Hematopoietic multipotent progenitor cell treated with erythropoietin and hydrocortisone succinate and interleukin-3 and kit ligand, for 6 days (in vitro differentiated cells): ENCODE measurements around the gene BRAT1.

Source experiments
- DNase-seq: peaks from one replicate; pipeline ENCODE4 v3.0.0-alpha.2; 2015

The BRAT1 gene

DNA sequence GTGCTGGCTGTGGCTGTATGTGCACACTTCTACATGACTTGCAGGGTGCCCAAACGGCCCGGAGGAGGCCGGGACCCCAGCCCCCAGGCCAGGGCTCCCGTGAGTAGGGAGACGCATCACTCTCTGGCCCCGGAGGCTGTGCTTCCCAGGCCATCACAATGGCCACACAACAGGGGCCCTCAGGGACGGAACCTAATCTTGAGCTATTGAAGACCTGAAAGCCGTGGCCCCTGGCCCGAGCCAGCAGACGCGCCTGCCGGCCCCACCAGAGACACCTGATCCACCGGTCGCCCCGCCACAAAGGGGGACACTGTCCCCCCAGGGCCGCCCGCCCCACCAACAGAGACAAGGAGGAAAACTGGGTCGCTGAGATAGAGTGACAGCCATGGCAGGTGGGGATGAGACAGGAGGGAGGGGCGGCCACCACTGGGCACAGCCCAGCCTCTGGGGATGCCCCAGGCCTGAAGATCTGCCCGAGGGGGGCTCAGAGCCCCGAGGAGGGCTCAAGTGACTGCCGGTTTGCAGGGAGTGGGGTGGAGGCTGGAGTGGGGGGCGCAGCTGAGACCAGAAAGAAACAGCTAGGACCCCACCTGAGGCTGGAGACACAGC, 45.9 kb downstream of the BRAT1 start:
- no peak for DNase-seq

DNA sequence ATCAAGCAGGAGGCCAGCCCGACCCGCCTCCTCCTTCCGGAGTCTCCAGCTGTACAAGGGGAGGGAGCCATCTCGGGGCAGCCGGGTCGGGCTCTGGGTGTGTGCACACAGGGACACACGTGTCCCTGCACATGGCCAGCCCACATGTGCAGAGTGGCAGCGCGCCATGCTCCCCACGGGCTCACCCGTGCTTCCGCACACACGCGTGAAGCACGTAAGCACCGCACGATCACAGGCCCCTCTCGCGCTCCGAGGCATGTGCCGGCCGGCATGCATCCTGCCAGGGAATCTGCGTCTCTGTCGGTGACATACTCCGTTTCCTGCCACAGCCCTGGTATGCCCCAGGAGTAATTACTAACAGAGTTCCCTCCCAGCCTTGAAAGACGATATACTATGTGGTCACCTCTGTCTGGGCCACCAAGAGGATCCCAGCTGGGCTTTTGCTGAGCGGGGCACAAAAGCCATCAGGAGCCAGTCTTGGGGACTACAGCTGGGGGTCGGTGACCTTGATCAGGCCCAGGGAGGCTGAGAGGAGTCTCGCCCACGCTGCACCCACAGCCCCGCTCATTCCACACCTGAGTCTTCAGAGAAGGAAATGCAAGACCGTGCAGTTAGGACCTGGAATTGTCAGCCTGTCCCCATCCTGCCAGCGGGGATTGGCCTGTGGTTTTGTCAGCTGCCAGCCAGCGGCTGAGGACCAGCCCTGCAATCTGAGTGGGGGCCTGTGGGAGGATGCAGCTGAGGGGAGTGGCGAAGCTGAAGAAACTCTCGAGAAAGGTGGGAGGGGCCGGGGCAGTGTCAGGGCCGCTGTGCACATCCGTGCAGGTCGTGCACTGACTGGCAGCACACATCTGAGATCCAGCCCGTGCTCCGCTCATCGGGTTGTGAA, 46.8 kb downstream of the BRAT1 start:
- peak; percentile 75 for DNase-seq

DNA sequence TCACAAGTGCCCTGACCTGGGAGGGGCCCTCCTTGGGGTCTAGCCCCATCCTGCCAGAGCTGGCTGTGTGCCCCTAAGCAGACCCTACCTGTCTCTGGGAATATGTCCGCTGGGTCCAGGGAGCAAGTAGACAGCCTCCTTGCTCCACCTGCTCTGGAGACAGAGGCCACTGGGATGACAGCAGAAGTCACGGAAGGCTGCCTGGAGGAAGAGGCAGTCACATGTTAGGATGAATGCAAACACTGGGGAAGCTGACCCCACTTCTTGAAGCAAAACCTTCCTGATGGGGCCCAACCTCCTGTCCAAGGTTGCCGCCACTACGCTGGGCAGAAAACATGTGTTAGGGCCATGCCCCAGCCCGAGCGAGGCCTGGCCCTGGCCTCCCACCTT, 47.4 kb downstream of the BRAT1 start:
- DNase-seq, result no peak

DNA sequence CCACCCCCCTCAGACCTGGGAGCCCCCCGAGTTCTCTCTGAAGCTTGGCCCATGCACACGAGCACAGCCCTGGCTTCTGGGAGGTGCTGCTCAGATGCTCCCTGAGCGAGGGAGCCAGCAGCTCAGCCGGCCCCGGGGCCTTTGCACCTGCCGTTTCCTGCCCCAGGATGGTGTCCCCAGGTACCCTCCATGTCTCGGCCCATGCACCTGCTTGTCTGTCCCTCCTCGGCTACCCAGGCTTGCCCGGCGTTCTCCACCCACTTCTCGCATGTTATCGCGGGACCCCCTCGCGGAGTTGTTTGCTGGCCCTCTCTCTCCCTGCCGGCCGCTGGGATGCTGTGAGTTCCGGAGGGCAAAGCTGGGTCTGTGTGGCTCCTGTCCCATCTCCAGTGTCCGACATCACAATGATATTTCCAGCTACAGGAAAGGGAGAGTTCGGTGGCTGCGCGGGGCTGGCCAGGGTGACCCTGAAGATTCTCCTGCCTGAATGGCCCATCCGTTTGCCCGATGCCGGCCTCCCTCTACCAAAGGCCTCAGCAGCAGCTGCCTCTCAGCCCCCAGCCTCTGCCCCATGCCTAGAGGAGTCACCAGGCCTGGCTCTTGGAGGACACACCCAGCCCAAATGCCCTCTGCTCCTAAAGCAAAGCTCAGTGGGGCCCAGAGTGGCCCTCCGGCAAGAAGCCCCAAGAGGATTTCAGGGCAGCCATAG, 48.0 kb downstream of the BRAT1 start:
- no peak for DNase-seq

DNA sequence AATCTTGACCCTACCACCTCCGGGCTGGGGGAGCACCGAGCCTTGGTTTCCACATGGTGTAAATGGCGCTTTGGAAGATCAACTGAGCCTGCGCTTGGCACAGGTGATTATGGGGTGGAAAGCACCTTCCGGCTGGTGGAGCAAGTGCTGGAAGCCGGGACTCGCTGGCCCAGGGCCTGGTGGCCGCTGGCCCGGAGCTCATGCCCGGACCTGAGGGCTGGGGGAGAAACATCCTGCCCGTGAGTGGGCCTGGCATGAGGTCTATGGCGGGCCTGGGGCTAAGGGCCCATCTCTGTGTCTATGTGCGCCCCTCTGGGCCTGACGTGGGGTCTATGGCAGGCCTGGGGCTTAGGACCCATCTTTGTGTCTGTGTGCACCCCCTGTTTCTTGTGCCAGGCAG, 49.9 kb downstream of the BRAT1 start:
- DNase-seq, result no peak

DNA sequence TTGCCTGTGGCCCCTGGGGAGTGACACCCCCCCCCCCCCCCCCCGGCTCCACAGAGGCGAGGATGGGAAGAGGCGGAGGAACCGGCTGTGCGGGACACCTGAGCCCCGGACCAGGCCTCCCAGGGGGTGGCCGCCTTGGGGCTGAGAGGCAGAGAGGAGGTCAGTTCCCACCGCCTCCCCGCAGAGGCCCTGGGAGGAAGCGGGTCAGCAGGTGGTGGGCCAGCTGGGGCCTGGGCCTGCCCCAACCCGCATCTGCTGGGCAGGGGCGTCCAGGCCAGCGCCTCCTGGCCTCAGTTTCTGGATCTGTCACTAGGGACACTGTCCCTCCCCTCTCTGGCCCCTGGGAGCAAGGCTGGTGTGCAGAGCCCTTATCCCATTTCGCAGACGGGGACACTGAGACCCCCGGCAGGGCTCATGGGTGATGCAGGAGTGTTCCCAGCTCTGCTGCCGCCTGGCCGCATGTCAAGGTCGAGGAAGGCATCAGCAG, 50.4 kb downstream of the BRAT1 start:
- DNase-seq, result no peak

DNA sequence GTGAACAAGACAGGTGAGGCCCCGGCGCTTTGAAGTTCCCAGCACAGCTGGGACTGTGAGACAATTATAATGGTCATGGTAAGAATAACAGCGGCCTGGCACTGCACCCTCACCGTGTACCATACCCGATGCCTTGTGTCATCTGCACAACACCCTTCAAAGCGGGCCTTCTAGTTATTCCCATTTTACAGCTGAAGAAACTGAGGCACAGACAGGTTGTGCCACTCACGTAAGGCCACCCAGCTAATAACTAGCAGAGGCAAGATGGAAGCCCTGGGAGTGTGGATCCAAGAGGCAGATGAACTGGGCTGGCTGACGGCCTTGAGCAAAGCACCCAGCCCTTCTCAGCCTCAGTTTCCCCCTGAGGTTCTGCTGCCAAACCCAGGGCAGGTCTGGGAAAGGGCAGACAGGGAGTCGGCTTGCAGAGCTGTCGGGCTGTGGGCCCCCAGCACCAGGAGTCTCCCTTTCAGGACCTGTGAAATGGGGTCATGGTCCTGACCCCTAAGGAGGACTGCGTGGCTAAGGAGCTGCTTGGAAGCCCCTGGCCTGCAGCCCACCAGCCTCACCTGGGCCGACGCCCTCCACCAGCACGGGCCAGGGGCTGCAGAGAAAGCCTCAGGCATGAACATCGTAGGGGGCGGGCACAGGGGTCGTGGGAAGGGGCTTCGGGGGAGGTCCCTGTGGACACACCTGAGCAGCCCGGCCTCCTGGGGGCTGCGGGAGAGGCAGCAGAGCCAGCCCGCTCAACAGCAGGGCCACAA, 51.0 kb downstream of the BRAT1 start:
- DNase-seq, result no peak

DNA sequence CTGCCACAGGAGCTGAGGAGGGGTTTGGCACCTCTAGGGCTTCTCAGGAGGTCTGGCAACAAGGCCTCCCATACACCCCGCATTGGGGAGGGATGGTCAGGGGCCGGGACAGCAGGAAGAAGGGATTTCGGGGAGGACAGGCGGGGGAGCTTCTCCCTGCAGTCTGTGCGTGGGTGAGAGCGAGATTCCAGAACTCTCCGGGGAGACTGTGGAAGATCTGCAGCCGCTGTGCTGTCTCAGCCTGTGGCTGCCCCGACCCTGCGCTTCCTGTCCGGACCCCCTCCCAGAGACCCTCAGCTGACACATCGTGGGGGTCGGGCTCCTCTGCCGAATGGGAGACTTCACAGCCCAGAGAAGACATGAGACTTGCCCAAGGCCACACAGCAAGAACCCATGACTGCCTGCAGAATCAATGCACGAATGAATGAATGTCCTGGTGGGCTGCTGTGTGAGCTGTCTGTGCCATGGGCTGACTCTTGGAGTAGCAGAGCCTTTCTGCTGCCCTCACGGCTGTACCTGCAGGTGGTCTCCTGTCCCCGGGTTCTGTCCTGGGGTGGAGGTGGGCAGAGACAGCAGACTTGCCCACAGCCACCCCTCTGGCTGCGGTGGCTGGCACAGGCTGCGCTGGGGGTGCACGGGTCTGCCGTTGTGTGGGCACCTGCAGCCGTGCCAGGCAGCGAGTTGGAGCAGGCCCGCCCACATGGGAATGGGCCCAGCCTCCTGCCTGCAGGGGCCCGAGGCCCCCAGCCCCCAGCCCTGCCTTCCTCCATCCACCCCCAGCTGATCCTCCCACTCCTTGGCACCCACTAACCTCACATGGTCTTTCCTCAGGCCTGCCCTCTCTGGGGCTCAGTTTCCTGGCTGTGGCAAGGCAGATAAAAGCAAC, 52.0 kb downstream of the BRAT1 start:
- DNase-seq, result no peak

DNA sequence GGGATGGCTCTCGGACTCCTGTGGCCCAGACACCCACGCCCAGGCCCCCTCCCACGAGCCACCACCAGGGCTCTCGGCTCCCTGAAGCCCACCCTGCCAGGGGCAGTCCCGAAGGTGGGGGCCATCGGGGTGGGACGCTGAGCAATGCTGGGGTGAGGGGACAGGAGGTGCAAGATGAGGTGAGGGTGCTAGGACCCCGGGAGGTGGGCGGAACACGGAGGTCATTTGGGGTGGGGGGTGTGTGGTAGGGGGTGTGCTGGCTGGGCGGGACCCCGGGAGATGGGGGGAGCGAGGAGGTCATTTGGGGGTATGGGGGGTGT, 52.7 kb downstream of the BRAT1 start:
- DNase-seq, result no peak

DNA sequence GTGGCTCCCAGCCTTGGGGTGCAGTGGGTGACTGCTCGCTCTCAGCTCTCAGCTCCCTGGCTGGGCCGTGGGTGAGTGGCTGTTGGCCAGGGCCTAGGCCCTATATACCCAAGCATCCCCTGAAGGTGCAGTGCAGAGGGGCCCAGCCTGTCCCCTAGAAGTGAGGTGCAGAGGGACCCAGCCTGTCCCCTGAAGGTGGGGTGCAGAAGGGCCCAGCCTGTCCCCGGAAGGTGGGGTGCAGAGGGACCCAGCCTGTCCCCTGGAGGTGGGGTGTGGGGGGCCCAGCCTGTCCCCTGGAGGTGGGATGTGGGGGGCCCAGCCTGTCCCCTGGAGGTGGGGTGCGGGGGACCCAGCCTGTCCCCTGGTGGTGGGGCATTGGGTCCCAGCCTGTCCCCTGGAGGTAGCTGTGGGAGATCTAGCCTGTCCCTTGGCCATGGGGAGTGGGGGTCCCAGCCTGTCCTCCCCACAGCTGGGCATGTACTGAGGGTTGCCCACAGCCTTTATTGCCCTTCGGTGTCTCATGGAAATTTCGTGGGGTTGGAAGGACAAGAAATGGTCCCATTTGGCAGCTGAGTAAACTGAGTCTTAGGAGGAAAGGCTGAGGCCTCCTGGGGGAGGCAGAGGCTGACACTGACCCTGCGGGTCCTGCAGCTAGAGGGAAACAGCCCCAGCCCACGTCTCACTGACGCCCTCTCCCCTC, 53.2 kb downstream of the BRAT1 start:
- no peak for DNase-seq

DNA sequence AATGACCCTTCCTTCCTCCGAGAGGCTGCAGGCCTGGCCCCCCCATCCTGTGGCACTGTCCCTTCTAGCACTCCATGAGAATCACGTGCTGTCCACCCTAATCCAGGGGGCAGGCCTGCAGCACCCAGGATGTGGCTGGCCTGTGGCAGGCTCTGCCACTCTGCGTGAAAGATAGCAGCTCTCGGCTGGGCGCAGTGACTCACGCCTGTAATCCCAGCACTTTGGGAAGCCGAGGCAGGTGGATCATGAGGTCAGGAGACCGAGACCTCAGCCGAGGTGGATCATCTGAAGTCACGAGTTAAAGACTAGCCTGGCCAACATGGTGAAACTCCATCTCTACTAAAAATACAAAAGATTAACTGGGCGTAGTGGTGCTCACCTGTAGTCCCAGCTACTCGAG, 54.6 kb downstream of the BRAT1 start:
- no peak for DNase-seq

DNA sequence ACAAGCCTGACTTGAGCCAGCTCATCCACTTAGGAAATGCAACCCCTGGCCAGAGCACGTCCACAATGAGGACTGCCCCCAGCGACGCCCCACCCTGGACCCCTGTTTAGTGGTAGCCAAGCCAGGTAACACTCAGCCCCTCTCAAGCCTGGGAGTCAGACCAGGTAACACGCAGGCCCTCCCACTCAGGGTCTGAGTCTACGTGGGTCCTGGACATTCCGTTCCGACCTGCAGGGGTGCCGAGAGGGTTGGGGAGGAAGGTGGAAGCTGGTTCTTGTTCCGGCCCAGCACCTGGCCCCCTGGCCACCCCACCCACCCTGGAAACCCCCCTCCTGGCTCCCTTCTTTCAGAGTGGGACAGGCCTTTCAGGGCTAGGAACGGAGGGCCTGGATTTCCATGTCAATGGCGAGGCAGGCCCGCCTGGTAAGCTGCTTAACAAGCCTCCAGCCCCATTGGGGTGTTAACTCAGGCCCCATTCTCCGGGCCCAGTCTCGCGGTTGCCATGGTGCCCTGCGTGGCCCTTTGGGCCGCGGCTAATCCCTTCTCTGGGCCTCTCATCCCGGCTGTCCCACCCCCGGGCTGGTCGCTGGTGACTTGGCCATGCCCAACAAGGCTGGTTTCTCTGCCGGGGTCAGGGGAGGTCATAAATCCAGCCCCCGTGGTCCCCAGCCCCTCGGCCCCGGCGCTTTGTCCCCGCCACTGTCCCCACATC, 55.4 kb downstream of the BRAT1 start:
- no peak for DNase-seq

DNA sequence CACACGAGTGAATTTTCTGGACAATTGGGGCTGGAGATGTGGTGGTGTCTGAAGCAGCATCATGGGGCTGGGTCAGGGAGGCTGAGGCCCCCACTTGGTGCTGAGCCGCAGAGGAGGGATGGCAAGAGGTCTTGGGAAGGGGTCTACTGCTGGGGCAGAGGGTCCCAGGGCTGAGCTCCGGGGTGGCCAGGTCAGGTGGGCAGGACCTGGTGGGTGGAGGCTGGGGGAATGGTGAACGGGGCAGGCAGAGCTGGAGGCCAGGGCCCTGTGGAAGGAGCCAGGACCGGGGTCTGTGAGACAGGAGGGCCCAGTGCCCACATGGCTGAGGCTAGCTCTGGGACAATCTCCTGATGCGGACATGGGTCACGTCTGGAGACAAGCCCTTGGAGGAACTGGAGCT, 56.1 kb downstream of the BRAT1 start:
- no peak for DNase-seq

DNA sequence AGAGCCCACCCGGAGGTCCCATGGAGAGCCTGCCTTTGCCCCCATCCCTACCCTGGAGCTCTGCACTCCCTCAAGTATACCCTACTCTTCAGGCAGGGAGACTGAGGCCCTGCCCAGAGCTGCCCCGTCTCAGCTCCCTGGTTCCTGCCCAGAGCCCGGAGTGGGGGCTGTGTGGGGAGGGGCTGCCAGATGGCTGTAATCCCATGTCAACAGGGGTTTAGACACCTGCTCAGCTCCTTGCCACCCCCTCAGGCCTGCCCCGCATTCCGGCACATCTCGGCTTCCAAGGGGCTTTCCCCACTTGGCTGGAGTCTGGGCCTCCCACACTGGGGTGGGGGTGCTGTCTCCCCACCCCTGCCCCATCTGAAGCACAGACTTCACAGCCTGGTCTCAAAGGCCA, 56.6 kb downstream of the BRAT1 start:
- DNase-seq, result no peak

DNA sequence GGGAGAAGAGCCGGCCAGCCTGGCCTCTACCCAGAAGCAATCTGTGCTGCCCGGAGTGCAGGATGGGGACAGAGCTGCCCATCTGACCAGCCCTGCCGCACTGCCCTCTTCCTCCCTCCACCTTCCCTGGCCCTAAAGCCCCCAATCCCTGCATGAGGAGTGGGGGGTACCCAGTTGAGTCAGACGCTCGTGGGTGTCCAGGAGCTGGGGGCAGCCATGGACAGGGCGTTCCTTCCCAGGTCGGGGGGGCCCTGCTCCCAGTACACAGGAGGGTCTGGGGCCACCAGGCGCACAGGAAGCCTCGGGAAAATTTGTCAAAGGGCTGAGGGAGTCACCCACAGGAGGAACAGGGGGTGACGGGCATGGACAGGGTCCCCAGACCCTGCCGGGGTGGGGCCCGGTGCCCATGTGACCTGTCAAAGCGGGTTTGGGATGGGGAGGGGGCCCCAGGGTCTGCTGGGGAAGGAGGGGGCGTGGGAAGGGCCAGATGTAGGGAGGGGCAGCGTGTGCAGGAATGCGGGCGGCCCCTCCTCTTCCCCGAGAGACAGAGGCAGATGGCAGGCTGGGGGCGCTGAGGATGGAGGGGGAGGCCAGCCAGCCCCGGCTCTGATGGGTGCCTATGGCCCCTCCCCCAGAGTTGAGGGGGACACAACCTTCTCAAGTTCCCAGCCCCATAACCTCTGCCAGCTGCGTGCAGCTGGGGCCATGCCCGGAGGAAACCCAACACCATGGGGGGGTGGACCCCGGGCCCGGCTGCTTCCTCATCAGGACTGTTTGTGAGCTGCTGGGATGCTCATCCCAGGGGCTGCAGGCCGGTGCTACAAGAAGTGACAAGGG, 57.6 kb downstream of the BRAT1 start:
- DNase-seq, result no peak

DNA sequence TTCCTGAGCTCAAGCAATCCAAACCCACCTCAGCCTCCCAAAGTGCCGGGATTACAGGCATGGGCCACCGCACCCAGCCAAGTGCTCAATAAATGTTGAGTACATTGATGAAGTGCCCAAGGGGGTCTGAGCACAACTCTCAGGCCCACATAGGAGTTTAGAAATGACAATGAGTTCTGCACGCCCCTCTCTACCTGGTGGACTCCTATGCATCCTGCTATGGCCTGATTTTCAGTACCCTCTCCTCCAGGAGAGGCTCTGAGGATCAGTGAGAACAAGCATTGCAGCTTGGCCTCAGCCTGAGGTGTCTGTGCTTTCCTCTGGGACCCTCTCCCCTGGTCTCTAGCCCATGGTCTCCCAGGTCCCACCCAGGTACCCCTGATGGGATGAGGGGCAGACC, 58.3 kb downstream of the BRAT1 start:
- no peak for DNase-seq

DNA sequence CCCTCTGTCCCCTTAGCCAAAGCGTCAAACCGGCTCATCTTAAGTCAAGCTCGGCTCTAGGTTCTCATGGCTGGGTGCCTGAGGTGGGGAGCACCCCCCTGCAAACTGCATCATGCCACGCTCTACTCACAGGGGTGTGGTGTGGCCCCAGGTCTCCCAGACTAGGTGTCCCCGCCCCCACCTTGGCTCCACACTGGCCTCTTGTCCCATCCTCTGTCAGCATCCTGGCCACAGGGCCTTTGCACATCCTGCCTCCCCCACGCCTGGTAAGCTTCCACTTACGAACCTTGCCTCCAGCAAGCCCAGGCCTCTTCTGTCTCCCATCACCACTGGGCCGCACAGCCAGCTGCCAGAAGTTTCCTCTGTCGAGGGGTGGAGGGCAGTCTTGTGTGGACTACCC, 58.9 kb downstream of the BRAT1 start:
- DNase-seq, result no peak

DNA sequence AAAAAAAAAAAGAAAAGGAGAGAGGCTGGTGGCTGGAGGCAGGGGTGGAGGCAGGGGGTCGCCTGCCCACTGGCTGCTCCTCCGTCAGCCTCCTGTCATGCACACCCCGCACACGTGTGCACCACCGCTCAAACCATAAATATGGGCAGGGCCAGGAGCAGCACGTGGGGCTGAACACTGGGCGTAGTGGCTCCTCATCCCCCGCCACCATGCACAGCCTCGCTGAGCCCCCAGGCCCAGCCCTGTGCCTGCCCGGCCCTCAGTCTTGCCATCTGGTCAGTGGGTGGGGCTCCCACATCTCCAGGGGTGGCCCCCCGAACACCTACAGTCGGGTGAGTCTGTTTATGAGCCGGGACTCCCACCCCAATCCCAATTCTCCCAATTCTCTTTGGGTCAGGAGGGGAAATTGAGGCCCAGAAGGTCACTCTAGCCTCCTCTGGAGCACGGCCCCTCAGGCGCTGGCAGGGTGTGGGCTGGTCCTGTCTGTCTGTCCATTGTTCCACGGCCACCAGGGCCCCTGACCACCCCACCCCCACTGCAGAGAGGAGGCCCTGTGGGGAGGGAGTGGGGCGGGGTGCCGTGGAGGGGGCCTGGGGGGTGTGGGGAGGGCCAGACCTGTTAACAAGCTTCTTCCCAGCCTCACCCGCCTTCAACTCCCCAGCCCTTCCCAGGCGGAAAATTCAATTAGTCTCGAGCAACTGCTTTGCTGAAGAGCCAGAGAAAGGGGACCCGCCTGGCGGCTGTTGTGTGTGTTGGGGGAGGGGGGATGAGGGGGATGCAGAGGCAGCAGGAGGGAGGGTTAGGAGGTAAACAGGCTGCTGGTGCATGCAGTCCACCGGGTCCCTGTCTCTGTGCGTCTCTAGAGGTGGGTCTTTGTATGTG, 59.7 kb downstream of the BRAT1 start:
- no peak for DNase-seq
